MM.1S (cell line): ENCODE results near the gene SMG6.

Experiments
- DNase-seq: peaks from one replicate; pipeline ENCODE4 v3.0.0-alpha.2; 2015
- H2AFZ ChIP-seq: fragments of 300-600 bp; sonication (generic); 2 replicates; pipeline ENCODE4 v1.6.0; 2016; ENCODE audit warnings: antibody characterized with exemption, low read length
- H3F3A ChIP-seq: fragments of 300-600 bp; sonication (generic); 2 replicates; pipeline ENCODE4 v1.6.1; 2016; ENCODE audit warnings: mild to moderate bottlenecking, antibody characterized with exemption, low read length, moderate library complexity, mixed read lengths; ENCODE audit not compliant: insufficient read depth
- H3K27ac ChIP-seq: fragments of 300-600 bp; sonication (generic); 2 replicates; pipeline ENCODE4 v1.5.1; 2016; ENCODE audit warnings: mild to moderate bottlenecking, low read length
- H3K27me3 ChIP-seq: fragments of 300-600 bp; sonication (generic); replicated peaks from 2 replicates; pipeline ENCODE4 v1.6.0; 2016; ENCODE audit warnings: low read length; ENCODE audit not compliant: insufficient read depth
- H3K36me3 ChIP-seq: fragments of 300-600 bp; sonication (generic); replicated peaks from 2 replicates; pipeline ENCODE4 v1.6.1; 2016; ENCODE audit warnings: mild to moderate bottlenecking, low read length, mixed read lengths; ENCODE audit not compliant: insufficient read depth
- H3K4me1 ChIP-seq: fragments of 300-600 bp; sonication (generic); 2 replicates; pipeline ENCODE4 v1.6.1; 2016; ENCODE audit warnings: low read length, mixed read lengths
- H3K4me2 ChIP-seq: fragments of 300-600 bp; sonication (generic); 2 replicates; pipeline ENCODE4 v1.6.0; 2016; ENCODE audit warnings: low read depth, low read length
- H3K4me3 ChIP-seq: fragments of 300-600 bp; sonication (generic); 2 replicates; pipeline ENCODE4 v1.5.1; 2016; ENCODE audit warnings: low read length, mixed read lengths
- H3K79me2 ChIP-seq: fragments of 300-600 bp; sonication (generic); 2 replicates; pipeline ENCODE4 v1.6.1; 2016; ENCODE audit warnings: mixed run types, low read length, mixed read lengths
- H3K9ac ChIP-seq: fragments of 300-600 bp; sonication (generic); 2 replicates; pipeline ENCODE4 v1.6.1; 2016; ENCODE audit warnings: low read length, mixed read lengths
- H3K9me2 ChIP-seq: fragments of 300-600 bp; sonication (generic); replicated peaks from 2 replicates; pipeline ENCODE4 v1.6.1; 2016; ENCODE audit warnings: mild to moderate bottlenecking, low read length, mixed read lengths; ENCODE audit not compliant: insufficient read depth
- H3K9me3 ChIP-seq: fragments of 300-600 bp; sonication (generic); replicated peaks from 2 replicates; pipeline ENCODE4 v1.6.1; 2016; ENCODE audit warnings: mild to moderate bottlenecking, low read length, mixed read lengths; ENCODE audit not compliant: insufficient read depth
- H4K20me1 ChIP-seq: fragments of 300-600 bp; sonication (generic); 2 replicates; pipeline ENCODE4 v1.6.1; 2016; ENCODE audit warnings: mild to moderate bottlenecking, low read length, moderate library complexity, mixed read lengths; ENCODE audit not compliant: insufficient read depth
- EZH2 ChIP-seq: fragments of 300-600 bp; sonication (generic); optimal IDR thresholded peaks from 2 replicates; pipeline ENCODE3; 2017; ENCODE audit warnings: low read depth, mild to moderate bottlenecking, antibody characterized with exemption, low read length, mixed read lengths
- EZH2phosphoT487 ChIP-seq: fragments of 300-600 bp; sonication (generic); IDR thresholded peaks from 2 replicates; pipeline ENCODE4 v1.6.1; 2018; ENCODE audit warnings: antibody characterized with exemption, low read length
- TF ChIP-seq, protein P1 (sequence below): fragments of 300-600 bp; sonication (generic); IDR thresholded peaks from 2 replicates; pipeline ENCODE4 v1.5.1; 2016; ENCODE audit warnings: antibody characterized with exemption, low read length, mixed read lengths

SMG6 gene

GRCh38 chr17:2244545-2245525, 58.8 kb downstream of the SMG6 start:
- Histone ChIP-seq H3K27me3 (no peaks in the 10 kb centered on the region), H3K79me2 (peaks cover 13% of the 10 kb centered on the region; the same call in 1 of the 2 replicates), H3K4me1 (peaks cover 12% of the 10 kb centered on the region), H3K4me3 (no peak overlapping the region), H3K9me3 (no peaks in the 10 kb centered on the region), H3K9ac (no peak overlapping the region), H3K36me3 (no peaks in the 10 kb centered on the region), H4K20me1 (no peaks in the 10 kb centered on the region), H3K9me2 (no peaks in the 10 kb centered on the region), H2AFZ (no peak overlapping the region), H3K4me2 (no peak overlapping the region), H3K27ac (no peak overlapping the region), H3F3A (peaks cover 15% of the 10 kb centered on the region)
- peak; percentile 83 for DNase-seq
- no peak for TF ChIP-seq EZH2phosphoT487
- TF ChIP-seq EZH2: no peak
- TF ChIP-seq, protein P1, sequence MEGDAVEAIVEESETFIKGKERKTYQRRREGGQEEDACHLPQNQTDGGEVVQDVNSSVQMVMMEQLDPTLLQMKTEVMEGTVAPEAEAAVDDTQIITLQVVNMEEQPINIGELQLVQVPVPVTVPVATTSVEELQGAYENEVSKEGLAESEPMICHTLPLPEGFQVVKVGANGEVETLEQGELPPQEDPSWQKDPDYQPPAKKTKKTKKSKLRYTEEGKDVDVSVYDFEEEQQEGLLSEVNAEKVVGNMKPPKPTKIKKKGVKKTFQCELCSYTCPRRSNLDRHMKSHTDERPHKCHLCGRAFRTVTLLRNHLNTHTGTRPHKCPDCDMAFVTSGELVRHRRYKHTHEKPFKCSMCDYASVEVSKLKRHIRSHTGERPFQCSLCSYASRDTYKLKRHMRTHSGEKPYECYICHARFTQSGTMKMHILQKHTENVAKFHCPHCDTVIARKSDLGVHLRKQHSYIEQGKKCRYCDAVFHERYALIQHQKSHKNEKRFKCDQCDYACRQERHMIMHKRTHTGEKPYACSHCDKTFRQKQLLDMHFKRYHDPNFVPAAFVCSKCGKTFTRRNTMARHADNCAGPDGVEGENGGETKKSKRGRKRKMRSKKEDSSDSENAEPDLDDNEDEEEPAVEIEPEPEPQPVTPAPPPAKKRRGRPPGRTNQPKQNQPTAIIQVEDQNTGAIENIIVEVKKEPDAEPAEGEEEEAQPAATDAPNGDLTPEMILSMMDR: peak; percentile 98

GRCh38 chr17:2243953-2244352, 59.6 kb downstream of the SMG6 start:
- H3F3A ChIP-seq: peaks cover 24% of the 10 kb centered on the region
- no peak overlapping the region for H3K9ac ChIP-seq
- H3K4me1 ChIP-seq: peaks cover 19% of the 10 kb centered on the region
- H3K27ac ChIP-seq: no peak overlapping the region
- no peak for DNase-seq
- no peaks in the 10 kb centered on the region for H3K27me3 ChIP-seq
- H4K20me1 ChIP-seq: no peaks in the 10 kb centered on the region
- peaks cover 13% of the 10 kb centered on the region; the same call in 1 of the 2 replicates for H3K79me2 ChIP-seq
- H3K36me3 ChIP-seq: no peaks in the 10 kb centered on the region
- no peak overlapping the region for H2AFZ ChIP-seq
- no peaks in the 10 kb centered on the region for H3K9me3 ChIP-seq
- H3K4me2 ChIP-seq: no peak overlapping the region
- no peak for TF ChIP-seq EZH2
- TF ChIP-seq, protein P1: no peak
- no peak overlapping the region for H3K4me3 ChIP-seq
- no peaks in the 10 kb centered on the region for H3K9me2 ChIP-seq

DNA sequence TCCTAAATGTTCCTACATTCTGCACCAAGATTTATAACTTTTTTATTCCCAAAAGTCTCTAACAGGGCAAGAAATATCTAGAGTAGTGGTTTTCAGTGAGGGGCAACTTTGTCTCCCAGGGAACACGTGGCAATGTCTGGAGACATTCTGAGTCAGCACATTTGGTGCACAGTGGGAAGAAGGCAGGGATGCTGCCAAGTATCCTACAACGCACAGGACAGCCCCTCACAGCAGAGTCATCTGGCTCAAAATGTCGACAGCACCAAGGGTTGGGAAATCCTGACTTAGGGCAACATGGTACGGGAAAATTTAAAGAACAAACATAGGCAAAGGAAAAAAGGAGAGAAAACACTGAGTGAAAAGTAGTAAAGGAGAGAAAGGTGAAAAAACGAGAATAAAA, 61.8 kb downstream of the SMG6 start:
- Histone ChIP-seq H3K36me3 (no peaks in the 10 kb centered on the region), H3F3A (peaks cover 36% of the 10 kb centered on the region), H3K79me2 (peaks cover 22% of the 10 kb centered on the region), H3K4me3 (no peak overlapping the region), H3K4me1 (peaks cover 35% of the 10 kb centered on the region), H3K27me3 (no peaks in the 10 kb centered on the region), H2AFZ (no peak overlapping the region), H3K9me2 (no peaks in the 10 kb centered on the region), H3K9ac (no peak overlapping the region), H3K27ac (no peak overlapping the region), H3K9me3 (no peaks in the 10 kb centered on the region), H4K20me1 (no peaks in the 10 kb centered on the region), H3K4me2 (no peak overlapping the region)
- TF ChIP-seq EZH2 (no peak), EZH2phosphoT487 (no peak)
- TF ChIP-seq, protein P1: no peak
- no peak for DNase-seq
